ENCODE results near the gene IFIT3.

- TF ChIP-seq CTCF (IDR thresholded peaks at IDR 0.05) (no peak), POLR2A (IDR thresholded peaks at IDR 0.05) (no peak)
Observed at GRCh38 chr10:89336241-89336640, 8.4 kb downstream of the IFIT3 start.

All from body of pancreas (tissue), 4 donors.